Hypothalamus (tissue), 51 donors: ENCODE results near the gene CDH3.

Experiments used
- DNase-seq, 51 donors: peaks; one replicate each; lab custom pipeline; 2025; lab: John Stamatoyannopoulos, UW

The CDH3 gene

GRCh38 chr16:68646953-68647659, 2.0 kb downstream of the CDH3 start:
- DNase-seq, result no peak

DNA sequence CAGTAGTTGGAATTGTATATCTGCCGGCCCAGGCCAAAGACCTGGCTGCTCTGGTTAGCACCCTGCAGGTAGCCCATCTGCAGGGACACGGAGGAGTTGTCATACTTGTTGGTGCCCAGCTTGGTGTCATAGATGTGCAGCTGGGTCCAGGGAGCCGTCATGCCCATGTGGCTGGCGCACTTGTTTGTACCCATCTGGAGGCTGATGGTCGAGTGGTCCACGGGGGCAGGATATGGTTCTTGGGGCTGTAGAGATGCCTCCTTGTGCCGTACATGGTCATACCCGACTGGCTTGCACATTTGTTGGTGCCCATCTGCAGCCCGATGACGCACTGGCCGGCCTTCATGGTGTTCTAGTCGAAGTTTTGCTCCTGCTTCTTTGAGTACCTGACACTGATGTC, 6.0 kb downstream of the CDH3 start:
- DNase-seq, result no peak

GRCh38 chr16:68652659-68653058, 7.5 kb downstream of the CDH3 start:
- DNase-seq, result no peak

GRCh38 chr16:68655806-68656205, 10.7 kb downstream of the CDH3 start:
- no peak for DNase-seq

- DNase-seq, result no peak
Observed at GRCh38 chr16:68656751-68657150, 11.6 kb downstream of the CDH3 start.

- no peak for DNase-seq
Observed at GRCh38 chr16:68658341-68658973, 13.3 kb downstream of the CDH3 start.

DNA sequence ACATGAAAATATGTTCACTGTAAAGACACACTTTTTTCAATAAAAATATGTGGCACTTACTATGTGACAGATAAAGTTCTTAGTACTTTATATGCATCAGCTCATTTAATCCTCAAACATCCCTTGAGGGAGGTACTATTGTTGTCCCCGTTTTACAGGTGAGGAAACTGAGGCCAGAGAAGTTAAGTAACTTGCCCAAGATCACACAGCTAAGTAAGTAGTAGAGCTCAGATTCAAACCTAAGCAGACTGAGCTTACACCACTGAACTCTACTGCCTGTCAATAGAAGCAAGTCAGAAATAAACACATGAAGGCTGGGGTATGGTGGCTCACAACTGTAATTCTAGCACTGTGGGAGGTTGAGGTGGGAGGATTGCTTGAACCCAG, 13.9 kb downstream of the CDH3 start:
- DNase-seq, result no peak

DNA sequence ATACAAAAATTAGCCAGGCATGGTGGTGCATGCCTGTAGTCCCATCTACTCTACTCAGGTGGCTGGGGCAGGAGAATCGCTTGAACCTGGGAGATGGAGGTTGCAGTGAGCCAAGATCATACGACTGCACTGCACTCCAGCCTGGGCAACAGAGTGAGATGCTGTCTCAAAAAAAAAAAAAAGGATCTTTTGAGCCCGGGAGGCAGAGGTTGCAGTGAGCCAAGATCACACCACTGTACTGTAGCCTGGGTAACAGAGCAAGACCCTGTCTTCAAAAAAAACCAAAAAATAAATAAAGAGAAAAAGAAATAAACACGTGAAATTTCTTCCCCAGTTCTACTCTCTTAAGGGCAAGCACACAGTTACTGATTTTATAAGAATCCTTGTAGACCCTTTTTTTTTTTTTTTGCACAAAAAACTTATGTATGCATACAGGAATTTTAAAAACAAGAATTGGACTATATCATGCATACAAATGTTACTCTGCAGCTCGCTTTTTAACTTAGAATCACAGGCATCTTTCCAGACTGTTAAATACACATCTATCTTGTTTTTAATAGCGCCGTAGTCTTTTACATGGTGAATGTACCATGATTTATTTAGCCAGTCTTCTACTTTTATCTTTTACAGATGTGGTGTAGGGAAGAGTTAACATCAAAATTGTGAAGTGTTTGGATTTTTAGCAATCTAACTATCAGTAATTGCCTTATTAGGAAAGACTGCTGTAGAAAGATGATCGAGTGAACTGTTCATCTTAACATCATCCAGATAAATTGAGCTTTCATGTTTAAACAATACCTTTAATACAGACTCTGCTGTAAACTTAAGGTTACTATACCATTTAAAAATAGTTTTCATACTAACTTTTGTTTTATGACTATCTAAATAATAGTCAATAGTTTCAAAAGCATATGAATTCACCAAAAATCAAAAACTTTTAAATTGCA, 14.6 kb downstream of the CDH3 start:
- DNase-seq, result no peak

DNA sequence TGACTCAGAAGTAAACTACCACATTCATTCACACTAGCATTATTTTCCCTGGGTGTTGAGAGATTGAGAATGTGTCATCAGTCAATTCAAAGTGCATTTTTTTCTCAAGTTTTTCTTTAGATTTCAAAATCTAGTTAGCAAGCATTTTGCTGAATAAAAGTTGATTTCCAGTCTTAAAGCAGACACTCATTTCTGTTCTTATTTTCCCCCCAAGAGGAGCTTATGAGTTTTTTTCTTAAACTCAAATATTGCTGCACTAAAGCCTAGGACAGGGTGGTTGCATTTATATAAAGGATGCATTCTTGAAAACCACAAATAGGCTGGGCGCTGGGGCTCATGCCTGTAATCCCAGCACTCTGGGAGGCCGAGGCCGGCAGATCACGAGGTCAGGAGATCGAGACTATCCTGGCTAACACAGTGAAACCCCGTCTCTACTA, 15.3 kb downstream of the CDH3 start:
- DNase-seq, result no peak

- DNase-seq, result no peak
Observed at GRCh38 chr16:68662035-68662434, 16.9 kb downstream of the CDH3 start.

DNA sequence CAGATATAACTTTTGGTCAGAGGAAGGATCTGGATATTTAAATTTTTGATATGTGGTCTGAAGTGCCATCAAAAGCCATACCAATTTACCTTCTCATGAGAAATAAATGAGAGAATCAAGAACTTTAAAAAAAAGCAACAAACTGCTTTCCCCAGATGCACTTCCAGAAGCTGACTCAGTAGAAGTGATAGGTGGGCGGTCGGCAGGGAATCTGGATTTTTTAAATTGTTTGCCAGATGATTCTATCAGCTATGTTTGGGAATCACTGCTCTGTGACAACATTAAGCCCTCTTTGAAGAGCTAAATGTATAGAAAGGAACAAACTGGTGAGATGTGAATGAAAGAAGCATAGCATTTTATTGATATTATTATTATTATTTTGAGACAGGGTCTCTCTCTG, 19.2 kb downstream of the CDH3 start:
- peak in 1 of 51 donors; percentile 10 for DNase-seq

DNA sequence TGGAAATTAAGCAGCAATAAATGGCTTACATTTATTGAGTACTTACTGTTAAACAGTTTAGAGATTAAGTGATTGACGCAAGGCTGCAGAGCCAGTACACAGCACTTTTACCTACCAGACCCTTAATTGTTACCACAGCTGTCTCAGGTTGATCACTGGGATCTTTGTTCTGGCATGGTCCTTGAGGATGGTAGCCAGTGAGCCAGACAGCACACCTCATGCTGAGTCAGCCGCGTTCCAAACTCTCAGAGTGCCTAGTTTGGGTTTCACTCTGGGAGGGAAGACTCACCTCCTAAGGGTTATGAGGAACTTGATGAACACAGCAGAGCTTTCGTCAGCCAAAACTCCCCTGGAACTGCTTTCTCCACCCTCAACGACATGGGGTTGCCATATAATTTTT, 20.4 kb downstream of the CDH3 start:
- DNase-seq, result no peak

DNA sequence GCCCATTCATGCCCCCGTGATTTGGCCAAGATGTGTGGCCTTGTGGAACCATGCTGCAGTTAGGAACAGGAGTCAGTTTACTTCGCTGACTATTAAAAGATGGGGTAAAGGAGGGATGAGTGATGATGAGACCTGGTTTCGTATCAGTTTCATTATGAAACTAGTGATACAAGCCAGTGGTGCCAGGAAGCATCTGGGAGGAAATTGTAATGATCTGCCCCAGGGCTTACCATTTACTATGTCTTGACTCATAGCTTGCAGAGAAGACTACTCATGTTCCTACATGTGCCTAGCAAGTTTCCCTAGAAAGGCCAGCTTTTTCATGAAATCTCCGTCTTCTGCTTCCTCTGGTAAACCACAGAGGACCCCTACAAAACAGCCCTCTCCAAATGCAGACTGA, 23.2 kb downstream of the CDH3 start:
- no peak for DNase-seq

- no peak for DNase-seq
Observed at GRCh38 chr16:68676113-68676860, 31.2 kb downstream of the CDH3 start.

DNA sequence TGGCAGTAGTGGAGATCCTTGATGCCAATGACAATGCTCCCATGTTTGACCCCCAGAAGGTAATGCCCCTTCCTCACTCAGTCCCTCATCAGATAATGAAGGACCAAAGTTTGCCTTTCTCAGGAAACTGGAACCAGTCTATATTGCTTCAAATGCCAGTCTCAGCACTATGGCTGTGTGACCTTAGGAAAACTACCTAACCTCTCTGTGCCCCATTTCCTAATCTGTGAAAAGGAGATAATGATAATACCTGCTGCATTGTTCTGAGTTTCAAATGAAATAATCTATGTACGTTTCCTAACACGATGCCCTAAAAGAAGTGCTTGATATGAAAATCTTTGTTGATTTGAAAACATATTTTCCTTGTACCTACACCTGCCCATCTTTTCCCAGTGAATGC, 35.9 kb downstream of the CDH3 start:
- DNase-seq, result no peak

DNA sequence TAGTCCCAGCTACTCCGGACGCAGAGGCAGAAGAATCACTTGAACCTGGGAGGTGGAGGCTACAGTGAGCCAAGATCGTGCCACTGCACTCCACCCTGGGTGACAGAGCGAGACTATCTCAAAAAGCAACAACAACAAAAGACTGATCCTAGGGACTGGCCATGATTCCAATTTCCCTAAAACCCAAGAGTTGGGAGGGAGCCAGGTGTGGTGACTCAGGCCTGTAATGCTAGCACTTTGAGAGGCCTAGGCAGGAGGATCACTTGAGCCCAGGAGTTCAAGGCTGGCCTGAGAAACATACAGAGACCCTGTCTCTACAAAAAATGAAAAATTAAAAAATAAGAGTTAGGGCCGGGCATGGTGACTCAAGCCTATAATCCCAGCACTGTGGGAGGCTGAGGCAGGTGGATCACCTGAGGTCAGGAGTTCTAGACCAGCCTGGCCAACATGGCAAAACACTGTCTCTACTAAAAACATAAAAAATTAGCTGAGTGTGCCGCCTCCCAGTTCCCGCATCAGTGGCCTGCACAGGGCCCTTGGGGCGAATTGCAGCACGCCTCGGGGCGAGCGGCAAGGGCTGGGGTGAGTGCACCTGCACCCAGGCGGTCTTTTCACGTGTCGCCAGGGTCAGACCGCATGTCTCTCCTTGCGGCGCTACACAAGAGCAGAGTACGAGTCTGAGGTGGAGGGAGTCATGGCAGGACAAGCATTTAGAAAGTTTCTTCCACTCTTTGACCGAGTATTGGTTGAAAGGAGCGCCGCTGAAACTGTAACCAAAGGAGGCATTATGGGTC, 40.8 kb downstream of the CDH3 start:
- no peak for DNase-seq

DNA sequence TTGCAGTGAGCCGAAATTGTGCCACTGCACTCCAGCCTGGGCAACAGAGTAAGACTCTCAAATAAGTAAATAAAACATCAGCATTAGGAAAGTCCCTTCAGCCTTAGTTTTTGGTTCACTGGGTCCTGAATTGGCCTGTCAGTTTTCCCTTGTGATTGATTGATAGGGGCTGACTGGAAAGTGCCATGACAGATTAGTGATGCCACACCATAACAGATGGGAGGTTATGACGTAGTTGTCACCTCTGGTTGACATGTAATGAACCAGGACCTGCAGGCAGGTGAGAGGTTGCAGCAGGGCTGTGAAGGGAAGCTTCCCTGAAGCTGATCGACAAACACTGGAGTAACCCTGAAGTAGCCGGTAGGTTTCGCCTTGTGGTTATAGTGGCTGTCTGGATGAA, 41.8 kb downstream of the CDH3 start:
- no peak for DNase-seq

- no peak for DNase-seq
Observed at GRCh38 chr16:68689921-68690320, 44.8 kb downstream of the CDH3 start.

- no peak for DNase-seq
Observed at GRCh38 chr16:68695575-68695974, 50.5 kb downstream of the CDH3 start.

GRCh38 chr16:68696514-68696913, 51.4 kb downstream of the CDH3 start:
- DNase-seq, result no peak
